Ectodermal cell (in vitro differentiated cells): ENCODE results near the gene TMEM134.

Experiments
- H3K27ac ChIP-seq: 2 replicates; pipeline ENCODE4 v1.7.0; 2013; ENCODE audit warnings: mild to moderate bottlenecking, low read depth, low read length; ENCODE audit not compliant: insufficient read depth, poor library complexity, severe bottlenecking
- H3K27me3 ChIP-seq: 2 replicates; pipeline ENCODE4 v1.7.0; 2013; ENCODE audit warnings: mild to moderate bottlenecking, low read length; ENCODE audit not compliant: insufficient read depth, control insufficient read depth, poor library complexity, severe bottlenecking
- H3K36me3 ChIP-seq: one replicate; pipeline ENCODE4 v1.7.0; 2013; ENCODE audit warnings: low read length; ENCODE audit not compliant: control insufficient read depth, insufficient read depth
- H3K4me1 ChIP-seq: one replicate; pipeline ENCODE4 v1.7.0; 2013; ENCODE audit warnings: low read length; ENCODE audit not compliant: control insufficient read depth, insufficient read depth
- H3K4me3 ChIP-seq: 2 replicates; pipeline ENCODE4 v1.7.0; 2013; ENCODE audit warnings: low read depth, low read length, control low read depth; ENCODE audit not compliant: insufficient read depth
- H3K9me3 ChIP-seq: 2 replicates; pipeline ENCODE4 v1.7.0; 2013; ENCODE audit warnings: mild to moderate bottlenecking, low read length, moderate library complexity; ENCODE audit not compliant: control insufficient read depth
- WGBS, 2 experiments: methylation state at CpG; one replicate each; pipeline ENCODE4 v1.1.7; 2013; ENCODE audit warnings: missing lambda C conversion rate in 2 of 2; 5-methylcytosine and 5-hydroxymethylcytosine counted together

TMEM134 gene

GRCh38 chr11:67419325-67420049 lies 49.6 kb downstream of the TMEM134 start:
- Histone ChIP-seq H3K27me3 (peaks cover 44% of the 10 kb centered on the region), H3K36me3 (no peaks in the 10 kb centered on the region), H3K27ac (no peak overlapping the region), H3K4me3 (no peak overlapping the region), H3K4me1 (peaks cover 5% of the 10 kb centered on the region), H3K9me3 (no peaks in the 10 kb centered on the region)
- 94 to 96% methylated on average over 21 of the region's 21 CpGs for WGBS, 2 experiments

DNA sequence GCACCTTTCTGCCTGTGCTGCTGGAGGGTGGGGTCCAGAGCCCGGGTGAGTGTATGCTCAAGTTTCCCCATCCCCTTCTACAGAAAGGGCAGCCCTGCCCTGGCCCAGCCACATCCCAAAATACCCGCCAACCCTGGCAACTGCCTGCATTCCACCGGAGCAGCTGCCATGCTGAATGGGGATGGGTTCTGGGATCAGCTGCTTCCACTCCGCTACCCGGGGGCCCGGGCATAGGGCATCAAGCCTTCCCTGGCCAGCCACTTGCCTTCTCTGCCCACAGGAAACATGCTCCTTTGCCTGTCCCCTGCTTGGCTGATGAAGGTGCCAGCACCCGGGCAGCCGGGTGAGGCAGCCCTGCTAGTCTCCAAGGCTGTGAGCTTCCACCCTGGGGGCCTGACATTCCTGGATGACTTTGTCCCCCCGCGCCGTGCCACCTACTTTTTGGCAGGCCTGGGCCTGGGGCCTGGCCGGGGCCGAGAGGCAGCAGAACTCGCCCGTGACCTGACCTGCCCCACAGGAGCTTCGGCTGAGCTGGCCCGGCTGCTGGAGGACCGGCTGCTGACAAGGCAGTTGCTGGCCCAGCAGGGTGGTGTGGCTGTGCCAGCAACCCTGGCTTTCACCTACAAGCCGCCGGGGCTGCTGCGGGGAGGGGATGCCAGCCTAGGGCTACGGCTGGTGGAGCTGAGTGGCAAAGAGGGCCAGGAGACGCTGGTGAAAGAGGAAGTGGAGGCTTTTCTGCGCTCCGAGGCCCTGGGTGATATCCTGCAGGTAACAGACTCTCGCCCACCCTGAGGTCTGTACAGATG lies 50.4 kb downstream of the TMEM134 start:
- H3K36me3 ChIP-seq = no peaks in the 10 kb centered on the region
- H3K27me3 ChIP-seq = peaks cover 50% of the 10 kb centered on the region
- peaks cover 5% of the 10 kb centered on the region for H3K4me1 ChIP-seq
- 92% methylated on average over 26 of the region's 26 CpGs for WGBS, 2 experiments
- no peak overlapping the region for H3K27ac ChIP-seq
- H3K9me3 ChIP-seq = no peaks in the 10 kb centered on the region
- H3K4me3 ChIP-seq = no peak overlapping the region

GRCh38 chr11:67417425-67417824 lies 51.6 kb downstream of the TMEM134 start:
- peaks cover 52% of the 10 kb centered on the region for H3K27me3 ChIP-seq
- no peak overlapping the region for H3K27ac ChIP-seq
- no peak overlapping the region for H3K4me3 ChIP-seq
- H3K36me3 ChIP-seq = no peaks in the 10 kb centered on the region
- 85 to 88% methylated on average over 12 of the region's 12 CpGs for WGBS, 2 experiments
- peaks cover 5% of the 10 kb centered on the region for H3K4me1 ChIP-seq
- H3K9me3 ChIP-seq = no peaks in the 10 kb centered on the region

- Histone ChIP-seq H3K4me1 (peaks cover 7% of the 10 kb centered on the region), H3K4me3 (no peak overlapping the region), H3K9me3 (no peaks in the 10 kb centered on the region), H3K27me3 (peaks cover 56% of the 10 kb centered on the region), H3K36me3 (no peaks in the 10 kb centered on the region), H3K27ac (no peak overlapping the region)
- WGBS, 2 experiments = 74 to 81% methylated on average over 21 of the region's 21 CpGs
Observed at GRCh38 chr11:67416416-67417335, 52.4 kb downstream of the TMEM134 start.

GRCh38 chr11:67415501-67416304 lies 53.3 kb downstream of the TMEM134 start, which contains the start of gene CARNS1:
Gene CARNS1 (plus strand): TSS chr11:67415678. CDS start chr11:67416200, 522 bp downstream.
- WGBS, 2 experiments = 5 to 6% methylated on average over 66 to 67 of the region's 67 CpGs
- Histone ChIP-seq H3K9me3 (no peaks in the 10 kb centered on the region), H3K27ac (no peak within 1 kb of the TSS), H3K4me1 (peaks cover 16% of the 10 kb centered on the region), H3K27me3 (peaks cover 56% of the 10 kb centered on the region), H3K36me3 (no peaks in the 10 kb centered on the region), H3K4me3 (no peak within 1 kb of the TSS)

DNA sequence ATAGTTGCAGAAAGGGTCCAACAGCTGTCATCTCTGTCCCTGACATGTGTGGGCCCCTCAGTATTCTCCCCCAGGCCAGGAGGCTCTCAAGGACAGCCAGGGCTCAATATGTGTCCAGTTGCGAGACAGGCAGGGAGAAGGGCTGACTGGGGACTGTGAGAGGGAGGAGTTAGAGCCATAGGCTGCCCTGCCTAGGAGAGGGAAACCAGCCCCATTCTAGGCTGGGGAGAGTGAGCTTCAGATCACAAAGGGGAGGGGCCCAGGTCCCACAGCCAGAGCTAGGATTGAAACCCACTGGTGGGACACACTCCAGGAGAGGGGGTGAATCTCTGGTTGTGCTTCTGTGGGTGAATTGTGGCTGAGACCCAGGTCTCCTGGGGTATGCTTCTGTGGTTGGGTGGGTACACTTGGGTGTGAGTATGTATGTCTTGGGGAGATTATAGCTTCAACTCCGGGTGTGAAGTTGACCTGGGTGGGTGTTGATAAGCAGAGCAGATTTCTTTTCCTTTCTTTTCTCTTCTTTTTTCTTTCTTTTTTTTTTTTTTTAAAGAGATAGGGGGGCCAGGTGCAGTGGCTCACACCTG lies 55.7 kb downstream of the TMEM134 start:
- Histone ChIP-seq H3K27ac (no peak overlapping the region), H3K9me3 (no peaks in the 10 kb centered on the region), H3K36me3 (no peaks in the 10 kb centered on the region), H3K27me3 (peaks cover 37% of the 10 kb centered on the region), H3K4me3 (no peak overlapping the region), H3K4me1 (peaks cover 11% of the 10 kb centered on the region)
- 73 to 87% methylated on average over 1 of the region's 2 CpGs for WGBS, 2 experiments

DNA sequence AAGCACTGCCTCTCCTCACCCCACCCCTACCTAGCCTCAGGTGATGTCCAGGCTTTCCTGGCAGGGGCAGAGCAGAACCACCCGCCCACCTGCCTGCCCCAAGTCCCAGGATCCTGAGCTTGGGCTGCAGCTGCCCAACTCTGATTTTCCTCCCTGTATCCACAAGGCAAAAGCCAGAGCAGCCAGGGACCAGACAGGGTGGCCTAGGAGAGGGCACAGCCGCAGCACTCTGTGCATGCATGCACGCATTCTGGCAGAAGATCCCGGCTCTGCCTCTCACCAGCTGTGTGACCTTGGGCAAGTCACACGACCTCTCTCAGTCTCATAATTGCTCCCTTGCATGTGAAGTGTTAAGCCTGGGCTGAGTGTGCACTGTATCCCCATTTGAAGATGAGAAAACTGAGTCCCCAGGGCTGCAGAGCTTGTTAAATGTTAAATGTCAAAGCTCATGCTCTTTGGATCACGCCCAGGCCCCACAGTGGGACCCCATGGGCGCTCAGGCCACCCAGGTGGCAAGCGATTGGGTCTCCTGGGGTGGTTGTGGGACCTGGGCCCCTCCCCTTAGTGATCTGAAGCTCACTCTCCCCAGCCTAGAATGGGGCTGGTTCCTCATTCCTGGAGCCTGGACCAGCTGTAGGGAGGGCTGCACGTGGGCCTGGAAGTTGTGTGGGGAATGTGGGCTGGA lies 56.4 kb downstream of the TMEM134 start:
- Histone ChIP-seq H3K9me3 (no peaks in the 10 kb centered on the region), H3K4me3 (no peak overlapping the region), H3K27ac (no peak overlapping the region), H3K27me3 (peaks cover 33% of the 10 kb centered on the region), H3K36me3 (no peaks in the 10 kb centered on the region), H3K4me1 (peaks cover 11% of the 10 kb centered on the region)
- 83% methylated on average over 9 of the region's 9 CpGs for WGBS, 2 experiments

DNA sequence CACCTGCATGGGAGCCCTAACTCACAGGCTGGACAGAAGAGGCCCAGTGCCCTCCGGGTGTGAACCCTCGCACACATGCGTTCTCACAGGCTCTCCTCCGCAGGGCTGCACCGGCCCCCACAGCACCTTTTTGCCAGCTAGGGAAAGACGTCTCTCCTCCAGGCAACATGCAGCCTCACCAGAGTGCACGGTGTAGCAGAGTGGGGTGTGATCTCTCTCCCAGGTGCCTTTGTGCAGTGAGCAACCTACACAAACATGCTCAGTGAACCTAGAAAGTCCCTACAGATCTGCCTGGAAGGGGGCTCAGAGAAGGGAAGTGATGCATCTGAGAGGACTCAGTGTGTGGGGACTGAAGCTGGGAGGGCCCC lies 57.3 kb downstream of the TMEM134 start:
- Histone ChIP-seq H3K36me3 (no peaks in the 10 kb centered on the region), H3K9me3 (no peaks in the 10 kb centered on the region), H3K27ac (no peak overlapping the region), H3K4me1 (peaks cover 11% of the 10 kb centered on the region), H3K27me3 (peaks cover 33% of the 10 kb centered on the region), H3K4me3 (no peak overlapping the region)
- WGBS, 2 experiments = 87 to 92% methylated on average over 7 of the region's 7 CpGs
